ENCODE results near the gene PRKN.

GRCh38 chr6:161486361-161487216 is 1241.0 kb downstream of the PRKN start:
- TF ChIP-seq CTCF (IDR thresholded peaks at IDR 0.05; ENCODE audit: insufficient read depth, low read length) (no peak), POLR2AphosphoS5 (IDR thresholded peaks at IDR 0.05; ENCODE audit: low read depth) (no peak), REST (IDR thresholded peaks at IDR 0.05; ENCODE audit: insufficient replicate concordance, low read depth) (no peak)
